Measurements from ENCODE around the gene ABLIM2.

Gene ABLIM2

DNA sequence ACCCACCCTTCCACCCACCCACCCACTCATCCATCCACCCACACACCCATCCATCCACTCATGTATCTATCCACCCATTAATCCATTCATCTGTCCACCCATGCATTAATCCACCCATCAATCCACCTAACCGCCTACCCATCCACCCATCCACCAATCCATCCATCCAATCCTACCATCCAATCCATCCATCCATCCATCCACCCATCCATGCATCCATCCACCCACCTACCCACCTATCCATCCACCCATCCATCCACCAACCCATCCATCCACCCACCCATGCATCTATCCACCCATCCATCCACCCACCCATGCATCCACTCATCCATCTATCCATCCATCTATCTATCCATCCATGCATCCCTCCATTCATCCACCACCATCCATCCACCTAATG lies 184.2 kb downstream of the ABLIM2 start:
- DNase-seq (ENCODE audit: low read depth): no peak
- TF ChIP-seq, protein P1, sequence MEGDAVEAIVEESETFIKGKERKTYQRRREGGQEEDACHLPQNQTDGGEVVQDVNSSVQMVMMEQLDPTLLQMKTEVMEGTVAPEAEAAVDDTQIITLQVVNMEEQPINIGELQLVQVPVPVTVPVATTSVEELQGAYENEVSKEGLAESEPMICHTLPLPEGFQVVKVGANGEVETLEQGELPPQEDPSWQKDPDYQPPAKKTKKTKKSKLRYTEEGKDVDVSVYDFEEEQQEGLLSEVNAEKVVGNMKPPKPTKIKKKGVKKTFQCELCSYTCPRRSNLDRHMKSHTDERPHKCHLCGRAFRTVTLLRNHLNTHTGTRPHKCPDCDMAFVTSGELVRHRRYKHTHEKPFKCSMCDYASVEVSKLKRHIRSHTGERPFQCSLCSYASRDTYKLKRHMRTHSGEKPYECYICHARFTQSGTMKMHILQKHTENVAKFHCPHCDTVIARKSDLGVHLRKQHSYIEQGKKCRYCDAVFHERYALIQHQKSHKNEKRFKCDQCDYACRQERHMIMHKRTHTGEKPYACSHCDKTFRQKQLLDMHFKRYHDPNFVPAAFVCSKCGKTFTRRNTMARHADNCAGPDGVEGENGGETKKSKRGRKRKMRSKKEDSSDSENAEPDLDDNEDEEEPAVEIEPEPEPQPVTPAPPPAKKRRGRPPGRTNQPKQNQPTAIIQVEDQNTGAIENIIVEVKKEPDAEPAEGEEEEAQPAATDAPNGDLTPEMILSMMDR (IDR thresholded peaks at IDR 0.05; ENCODE audit: insufficient read depth, low read depth, low read length, missing control alignments): no peak
- H3K4me3 ChIP-seq (ENCODE audit: low read depth, low read length): no peak overlapping the region

DNA sequence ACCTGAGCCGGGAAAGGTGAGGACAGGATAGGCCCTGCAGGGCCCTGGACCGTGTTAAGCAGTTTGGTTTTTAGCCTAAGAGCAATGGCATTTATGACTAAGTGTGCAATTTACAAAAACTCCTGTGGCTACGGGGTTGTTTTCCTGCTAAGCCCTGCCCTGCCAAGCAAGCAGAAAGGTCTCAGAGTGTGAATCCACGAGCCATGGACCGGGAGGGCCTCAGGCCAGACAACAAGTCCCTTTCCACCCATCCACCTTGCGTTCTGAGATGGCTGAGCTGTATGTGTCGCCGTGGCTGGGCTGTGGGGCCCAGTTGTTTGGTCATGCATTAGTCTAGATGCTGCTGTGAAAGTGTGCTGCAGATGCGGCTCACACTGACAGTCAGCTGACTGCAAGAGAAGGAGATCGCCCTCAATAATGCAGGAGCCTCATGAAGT lies 185.1 kb downstream of the ABLIM2 start:
- TF ChIP-seq, protein P1 (IDR thresholded peaks at IDR 0.05; ENCODE audit: insufficient read depth, low read depth, low read length, missing control alignments): no peak
- peak; percentile 31 for DNase-seq (ENCODE audit: low read depth)
- H3K4me3 ChIP-seq (ENCODE audit: low read depth, low read length): no peak overlapping the region

DNA sequence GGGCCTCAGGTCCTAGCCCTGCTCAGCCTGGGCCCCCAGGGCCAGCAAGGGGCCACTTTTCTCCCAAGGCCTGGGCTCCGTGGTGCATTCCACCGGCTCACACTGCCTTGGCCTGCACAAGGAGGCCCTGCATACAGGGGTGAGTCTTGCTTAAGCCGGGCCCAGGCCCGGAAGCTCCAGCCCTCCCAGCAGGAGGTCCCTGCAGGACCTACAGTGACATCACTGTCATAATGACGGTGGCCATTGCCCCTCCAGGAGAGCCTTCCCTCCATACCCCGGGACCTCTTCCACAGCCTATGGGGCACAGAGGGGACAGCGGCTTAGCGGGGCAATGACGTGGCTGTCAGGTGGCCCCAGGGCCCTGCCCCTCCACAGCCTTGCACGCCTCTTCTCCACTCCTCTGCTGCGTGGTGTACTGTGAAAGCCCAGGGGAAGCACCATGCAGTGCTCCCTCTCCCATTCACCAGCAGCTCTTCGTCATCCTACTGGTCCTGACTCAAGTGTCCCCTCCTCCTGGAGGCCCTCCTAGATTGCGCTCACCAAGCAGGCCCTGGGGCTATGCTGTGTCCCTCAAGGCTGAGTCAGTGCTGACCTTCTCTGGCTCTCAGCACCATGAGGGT lies 186.6 kb downstream of the ABLIM2 start:
- H3K4me3 ChIP-seq (ENCODE audit: low read depth, low read length): peak overlapping the region; percentile 57
- TF ChIP-seq, protein P1 (IDR thresholded peaks at IDR 0.05; ENCODE audit: insufficient read depth, low read depth, low read length, missing control alignments): no peak
- no peak for DNase-seq (ENCODE audit: low read depth)

DNA sequence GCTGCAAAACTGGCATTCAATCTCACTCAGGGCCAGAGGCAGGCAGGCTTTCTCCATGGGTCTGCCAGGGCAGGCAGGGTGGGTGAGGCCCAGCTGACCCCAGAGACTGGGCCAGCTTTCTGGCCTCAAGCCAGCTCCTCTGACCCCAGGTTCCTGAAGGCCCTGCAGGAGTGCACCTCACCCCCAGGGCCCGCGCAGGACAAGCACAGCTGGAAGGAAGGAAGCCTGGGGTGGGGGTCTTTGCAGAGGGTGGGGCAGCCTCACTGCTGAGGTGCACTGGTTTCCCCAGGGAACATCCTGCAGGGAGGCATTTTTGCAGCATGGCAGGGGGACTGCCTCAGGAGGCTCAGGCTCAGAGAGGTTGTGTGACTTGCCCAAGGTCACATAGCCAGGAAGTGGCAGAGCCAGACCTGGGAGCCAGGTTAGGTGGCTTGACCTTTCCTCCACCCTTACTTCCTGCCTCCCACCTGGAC lies 187.4 kb downstream of the ABLIM2 start:
- no peak for DNase-seq (ENCODE audit: low read depth)
- peak overlapping the region; percentile 57 for H3K4me3 ChIP-seq (ENCODE audit: low read depth, low read length)
- TF ChIP-seq, protein P1 (IDR thresholded peaks at IDR 0.05; ENCODE audit: insufficient read depth, low read depth, low read length, missing control alignments): no peak

DNA sequence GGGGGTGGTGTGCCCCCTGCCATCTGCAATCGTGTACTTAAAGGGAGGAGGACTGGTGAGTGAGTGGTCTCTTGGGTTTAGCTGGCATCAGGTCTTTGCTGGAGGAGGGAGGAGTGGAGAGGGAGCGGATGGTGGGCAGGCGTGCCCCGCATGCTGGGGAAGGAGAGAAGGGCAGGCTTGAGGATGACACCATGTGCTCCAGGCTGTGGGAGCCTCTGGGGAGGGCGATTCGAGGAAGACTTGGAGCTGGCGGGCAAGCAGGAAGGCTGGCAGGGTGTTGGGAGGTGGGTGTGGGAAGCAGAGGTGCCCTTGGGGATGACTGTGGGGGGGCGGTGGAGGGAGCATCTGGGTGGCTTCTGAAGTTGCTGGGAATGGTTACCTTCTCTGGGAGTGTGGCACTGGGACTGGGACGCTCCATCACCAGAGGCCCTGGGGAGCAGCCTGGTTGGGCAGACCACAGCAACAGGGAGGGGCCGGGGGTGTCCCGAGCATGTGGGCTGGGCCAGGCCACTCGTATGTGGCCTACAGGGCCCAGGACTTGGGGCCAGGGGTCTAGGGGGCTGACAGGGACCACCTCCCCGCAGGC lies 188.2 kb downstream of the ABLIM2 start:
- peak overlapping the region; percentile 57 for H3K4me3 ChIP-seq (ENCODE audit: low read depth, low read length)
- TF ChIP-seq, protein P1 (IDR thresholded peaks at IDR 0.05; ENCODE audit: insufficient read depth, low read depth, low read length, missing control alignments): no peak
- no peak for DNase-seq (ENCODE audit: low read depth)

DNA sequence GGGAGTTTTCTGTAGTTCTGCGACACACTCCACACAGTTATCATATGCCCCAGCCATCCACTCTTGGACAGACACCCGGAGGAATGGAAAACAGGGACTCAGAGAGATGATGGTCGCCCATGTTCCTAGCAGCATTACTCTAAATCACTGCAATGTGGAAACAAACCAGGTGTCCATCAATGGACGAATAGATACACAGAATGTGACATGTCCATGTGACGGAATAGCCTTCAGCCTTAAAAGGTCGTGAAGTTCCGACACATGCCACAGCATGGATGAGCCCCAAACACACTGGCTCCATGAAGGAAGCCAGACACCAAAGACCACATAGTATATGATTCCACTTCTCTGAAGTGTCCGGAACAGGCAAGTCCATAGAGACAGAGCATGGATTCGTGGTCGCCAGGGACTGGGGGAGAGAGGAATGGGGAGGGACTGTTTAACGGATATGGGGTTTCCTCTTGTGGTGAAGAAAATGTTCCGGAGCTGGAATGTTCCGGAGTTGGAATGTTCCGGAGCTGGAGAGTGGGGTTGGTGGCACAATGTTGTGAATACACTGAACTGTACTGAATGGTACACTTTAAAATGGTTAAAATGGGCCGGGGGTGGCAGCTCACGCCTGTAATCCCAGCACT lies 190.2 kb downstream of the ABLIM2 start:
- H3K4me3 ChIP-seq (ENCODE audit: low read depth, low read length): no peak overlapping the region
- no peak for DNase-seq (ENCODE audit: low read depth)
- TF ChIP-seq, protein P1 (IDR thresholded peaks at IDR 0.05; ENCODE audit: insufficient read depth, low read depth, low read length, missing control alignments): no peak

Data from GM12865 (cell line).